NCI-H1092 (cell line): Measurements from ENCODE around the gene OR2T29.
"Not testable (repeated sequence)": the region's sequence is repeated elsewhere in the genome, so short reads cannot be mapped to it uniquely, and the experiment has no call there.

Experiments used
- DNase-seq: peaks from one replicate; lab custom pipeline; 2025; lab: John Stamatoyannopoulos, UW

Gene OR2T29

DNA sequence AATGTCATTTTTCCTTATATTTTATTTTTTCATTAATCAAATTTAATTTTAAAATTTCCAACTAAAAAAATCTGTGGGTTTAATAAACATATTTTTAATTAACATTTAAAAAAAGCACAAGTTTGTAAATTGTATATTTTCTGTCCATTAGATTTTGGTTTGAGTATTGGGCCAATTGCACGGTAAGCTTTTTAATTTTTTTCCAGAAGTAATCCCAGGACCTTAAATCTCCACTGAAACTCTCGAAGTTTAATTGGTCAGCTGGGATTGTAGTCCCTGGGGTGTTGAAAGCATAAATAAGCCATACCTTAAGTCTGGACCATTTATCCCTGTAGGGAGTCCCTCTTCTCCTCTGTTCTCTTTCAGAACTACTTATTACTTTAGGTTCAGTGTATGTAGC, 54.8 kb downstream of the OR2T29 start, which contains the start of gene OR2G6:
Gene OR2G6 (plus strand): TSS at position 301 of the 400 bp plus-strand sequence. CDS start 13,574 bp downstream, outside the sequence.
- not testable (repeated sequence) for DNase-seq
